Stimulated activated CD4-positive, alpha-beta T cell treated with anti-CD3 and anti-CD28 coated beads, TNF-alpha, amount 100 ng/mL, for 1 hour (primary cell): ENCODE data around the gene CFAP46.
"Not testable (repeated sequence)": the region's sequence is repeated elsewhere in the genome, so short reads cannot be mapped to it uniquely, and the experiment has no call there.

ENCODE experiments used
- DNase-seq, 3 donors: peaks; one replicate each; pipeline ENCODE4 v3.0.0-alpha.2; 2020; ENCODE audit warnings: low read depth in 3 of 3, low spot score in 1 of 3

The CFAP46 gene

DNA sequence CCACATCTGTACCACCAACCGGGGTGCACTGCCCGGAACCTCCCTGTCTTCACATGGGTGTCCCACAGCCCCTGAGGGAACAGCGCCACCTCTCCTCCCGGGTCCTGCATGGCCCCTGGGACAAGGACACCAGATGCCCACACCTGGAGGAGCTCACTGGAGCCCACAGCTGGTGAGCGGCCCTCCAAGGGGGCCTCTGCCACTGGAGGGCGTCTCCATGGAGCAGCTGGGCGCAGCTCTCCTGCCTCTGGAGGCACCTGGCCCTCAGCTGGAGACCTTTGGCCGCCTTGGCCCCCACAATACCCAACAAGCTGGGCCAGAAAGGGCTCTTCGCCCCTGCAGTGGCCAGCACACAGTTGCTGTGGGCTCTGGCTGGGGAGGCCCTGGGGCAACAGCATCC is 149.2 kb downstream of the CFAP46 start:
- no peak for DNase-seq

DNA sequence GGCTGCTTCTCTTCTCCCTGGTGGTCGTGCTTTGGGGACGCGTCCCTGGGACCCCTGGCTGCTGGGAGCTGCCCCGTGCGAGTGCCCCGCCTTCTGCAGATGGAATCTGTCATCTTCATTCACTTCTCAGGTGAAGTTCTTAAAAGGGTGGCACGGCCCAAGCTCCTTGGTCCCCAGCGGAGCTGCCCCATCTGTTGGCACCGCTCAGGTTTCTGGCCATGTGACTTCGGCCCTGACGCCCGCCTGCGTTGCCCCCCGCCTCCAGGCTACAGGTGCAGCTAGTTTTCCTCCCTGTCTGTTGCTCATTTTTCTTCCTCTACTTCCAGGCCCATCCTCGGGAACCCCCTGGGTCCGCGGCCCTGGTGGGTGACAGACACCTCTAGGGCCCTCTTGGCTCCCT is 149.6 kb downstream of the CFAP46 start:
- no peak for DNase-seq

DNA sequence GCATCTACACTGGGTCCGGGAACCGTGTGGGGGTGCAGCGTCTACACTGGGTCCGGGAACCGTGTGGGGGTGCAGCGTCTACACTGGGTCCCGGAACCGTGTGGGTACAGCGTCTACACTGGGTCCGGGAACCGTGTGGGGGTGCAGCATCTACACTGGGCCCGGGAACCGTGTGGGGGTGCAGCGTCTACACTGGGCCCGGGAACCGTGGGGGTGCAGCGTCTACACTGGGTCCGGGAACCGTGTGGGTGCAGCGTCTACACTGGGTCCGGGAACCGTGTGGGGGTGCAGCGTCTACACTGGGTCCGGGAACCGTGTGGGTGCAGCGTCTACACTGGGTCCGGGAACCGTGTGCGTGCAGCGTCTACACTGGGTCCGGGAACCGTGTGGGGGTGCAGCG is 150.3 kb downstream of the CFAP46 start:
- not testable (repeated sequence) for DNase-seq

DNA sequence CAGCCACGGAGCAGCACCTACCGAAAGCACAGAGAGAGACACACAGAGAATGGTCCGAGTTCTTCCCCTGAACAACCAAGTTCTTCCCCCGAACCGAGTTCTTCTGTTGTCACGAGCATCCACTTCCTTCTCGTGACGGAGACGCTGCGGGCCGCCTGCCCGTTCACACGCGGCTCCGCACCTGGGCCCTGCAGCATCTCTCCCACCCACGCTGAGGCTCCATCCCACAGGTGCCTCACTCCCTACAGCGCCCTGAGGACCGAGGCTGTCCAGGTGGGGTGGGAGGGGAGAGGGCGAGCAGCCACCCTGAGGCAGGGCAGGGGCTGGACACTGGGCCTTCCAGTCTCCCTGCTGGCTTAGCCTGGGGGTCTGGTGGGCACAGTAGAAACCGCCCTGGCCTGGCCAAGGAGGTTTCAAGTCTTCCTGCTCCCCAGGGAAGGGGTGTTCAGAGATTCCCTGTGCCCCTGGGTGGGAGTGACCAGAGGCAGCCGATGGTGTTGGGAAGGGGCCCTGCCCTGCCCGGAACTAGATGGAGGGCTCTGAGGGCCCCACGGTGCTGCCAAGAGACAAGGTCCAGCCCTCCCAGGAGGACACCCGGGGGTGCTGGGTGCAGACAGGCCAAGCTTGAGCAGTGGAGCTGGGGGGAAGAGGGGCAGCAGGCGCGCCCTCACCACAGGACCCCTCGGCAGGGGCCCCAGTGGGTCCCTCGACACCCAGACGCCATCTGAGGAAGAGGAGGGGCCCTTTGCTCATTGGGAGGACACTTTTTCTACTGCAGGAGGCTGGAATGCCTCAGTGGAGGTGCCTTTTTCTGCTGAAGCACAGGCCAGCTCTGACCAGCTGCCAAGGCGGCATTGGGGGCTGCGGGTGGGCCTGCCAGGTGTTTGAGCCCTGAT is 151.2 kb downstream of the CFAP46 start:
- DNase-seq, result no peak

DNA sequence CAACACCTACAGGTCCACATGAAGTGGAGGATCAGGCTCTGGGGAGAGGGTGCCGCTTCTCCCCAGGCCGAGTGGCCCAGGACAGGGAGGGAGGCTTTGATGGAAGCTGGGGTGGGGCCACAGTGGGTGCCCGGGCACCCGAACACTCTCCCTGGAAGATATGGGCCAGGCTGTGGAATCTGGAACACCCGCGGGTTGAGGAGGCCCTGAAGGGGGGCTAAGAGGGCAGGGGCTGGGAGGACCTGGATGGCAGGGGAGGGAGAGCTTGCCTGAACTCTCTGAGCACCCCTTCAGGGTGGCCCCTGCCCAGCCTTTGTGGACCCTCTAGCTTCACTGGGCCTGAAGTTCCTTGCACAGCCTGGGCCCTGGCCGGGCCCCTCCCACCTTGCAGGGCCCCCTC is 151.9 kb downstream of the CFAP46 start:
- no peak for DNase-seq

DNA sequence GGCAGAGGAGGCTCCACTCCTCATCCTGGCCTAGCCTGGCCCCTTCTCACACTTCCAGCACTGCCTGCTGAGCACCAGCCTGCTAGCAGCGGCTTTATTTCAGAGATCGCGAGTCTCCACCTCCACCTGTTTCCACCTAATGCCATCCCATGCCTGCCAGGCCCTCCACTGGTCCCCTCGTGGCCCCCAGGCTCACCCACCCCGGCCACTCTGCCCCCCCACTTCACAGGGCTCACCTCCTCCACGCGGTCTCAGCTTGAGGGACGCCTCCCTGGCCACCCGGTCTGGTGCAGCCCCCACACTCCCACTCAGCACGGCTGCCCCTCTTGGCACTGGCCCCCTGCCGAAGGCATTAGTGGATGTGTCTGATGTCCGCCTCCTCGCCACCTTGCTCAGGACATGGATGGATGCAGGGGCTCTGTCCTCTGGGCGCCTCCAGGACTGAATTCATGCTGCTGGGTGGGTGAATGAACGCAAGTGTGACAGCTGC is 152.7 kb downstream of the CFAP46 start:
- no peak for DNase-seq

DNA sequence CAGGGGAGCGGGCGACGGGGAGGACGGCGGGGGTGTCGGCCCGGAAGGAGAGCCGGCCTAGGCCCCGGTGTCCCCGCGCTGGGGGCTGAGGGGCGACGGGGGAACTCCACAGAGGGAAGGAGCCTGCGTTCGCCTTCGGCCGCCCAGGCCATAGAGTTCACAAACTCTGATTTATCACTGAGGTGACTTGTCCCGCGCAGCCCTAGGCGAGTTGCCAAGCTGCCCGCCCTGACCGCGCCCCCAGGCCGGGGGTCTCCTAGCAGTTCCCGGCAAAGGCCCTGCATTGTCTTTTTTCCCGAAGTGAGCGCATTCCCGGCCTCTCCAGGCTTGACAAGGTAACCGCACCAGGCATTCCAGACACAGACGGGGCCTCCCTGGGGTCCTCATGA is 153.5 kb downstream of the CFAP46 start:
- no peak for DNase-seq

DNA sequence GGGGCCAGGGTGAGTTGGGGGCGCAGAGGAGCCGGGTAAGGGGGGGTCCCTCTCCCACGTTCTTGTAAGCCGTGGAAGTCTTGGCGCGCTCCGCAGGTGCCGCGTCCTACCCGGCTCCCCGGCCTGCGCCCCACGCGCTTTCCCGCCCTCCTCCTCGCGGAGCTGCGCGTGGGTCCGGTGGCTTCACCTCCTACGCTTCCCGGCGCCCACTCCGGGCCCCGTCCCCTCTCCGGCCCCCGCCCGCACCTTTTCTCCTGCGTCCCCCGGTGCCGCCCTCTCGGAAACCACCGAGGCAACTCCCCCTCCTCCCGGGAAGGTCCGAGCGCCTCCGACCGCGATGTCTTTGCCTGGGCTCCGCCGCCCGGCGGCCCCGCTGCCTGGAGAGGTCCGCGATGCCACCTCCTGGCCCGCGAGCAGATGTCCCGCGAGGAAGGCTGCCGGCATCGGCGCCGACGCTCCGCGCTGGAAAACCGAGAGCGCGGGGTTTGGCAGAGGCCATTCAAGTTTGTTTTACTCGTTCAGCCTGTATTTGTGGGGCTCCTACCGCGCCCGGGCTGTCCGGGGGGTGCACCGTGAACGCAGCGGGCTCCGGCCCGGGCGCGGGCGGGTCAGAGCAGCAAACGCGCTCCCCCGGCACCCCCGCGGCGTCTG is 154.1 kb downstream of the CFAP46 start:
- DNase-seq, result no peak

DNA sequence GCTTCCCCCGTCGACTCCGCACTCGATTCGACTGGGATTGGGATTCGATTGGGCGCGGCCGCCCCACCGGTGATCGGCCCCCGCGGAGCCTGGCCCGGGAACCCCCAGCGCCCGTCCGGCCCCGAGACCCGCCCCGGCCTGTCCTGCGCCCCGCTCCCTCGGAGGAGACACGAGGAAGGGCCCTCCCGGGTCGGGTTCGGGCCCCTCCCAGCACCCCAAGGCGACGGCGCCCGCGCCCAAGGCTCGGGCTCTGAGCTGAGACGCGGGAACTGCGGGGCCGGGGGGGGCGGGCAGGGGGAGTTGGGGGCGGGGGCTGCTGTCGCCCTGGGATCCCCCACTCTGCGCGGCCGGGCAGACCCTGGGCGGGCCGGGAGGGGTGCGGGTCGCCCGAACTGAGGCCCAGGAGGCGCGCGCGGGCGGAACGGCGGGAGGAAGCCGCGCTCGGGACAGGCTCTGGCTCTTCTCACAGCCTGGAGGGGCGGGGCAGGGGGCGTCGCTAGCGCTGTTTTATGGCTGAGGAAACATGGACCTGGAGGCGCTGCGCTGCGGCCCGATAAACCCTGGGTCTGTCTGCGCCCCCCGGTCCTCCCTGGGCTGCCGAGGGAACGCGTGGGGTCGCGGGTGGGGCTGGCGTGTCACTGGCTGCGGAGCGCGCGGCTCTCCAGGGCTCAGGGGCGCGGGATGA is 154.7 kb downstream of the CFAP46 start:
- no peak for DNase-seq

DNA sequence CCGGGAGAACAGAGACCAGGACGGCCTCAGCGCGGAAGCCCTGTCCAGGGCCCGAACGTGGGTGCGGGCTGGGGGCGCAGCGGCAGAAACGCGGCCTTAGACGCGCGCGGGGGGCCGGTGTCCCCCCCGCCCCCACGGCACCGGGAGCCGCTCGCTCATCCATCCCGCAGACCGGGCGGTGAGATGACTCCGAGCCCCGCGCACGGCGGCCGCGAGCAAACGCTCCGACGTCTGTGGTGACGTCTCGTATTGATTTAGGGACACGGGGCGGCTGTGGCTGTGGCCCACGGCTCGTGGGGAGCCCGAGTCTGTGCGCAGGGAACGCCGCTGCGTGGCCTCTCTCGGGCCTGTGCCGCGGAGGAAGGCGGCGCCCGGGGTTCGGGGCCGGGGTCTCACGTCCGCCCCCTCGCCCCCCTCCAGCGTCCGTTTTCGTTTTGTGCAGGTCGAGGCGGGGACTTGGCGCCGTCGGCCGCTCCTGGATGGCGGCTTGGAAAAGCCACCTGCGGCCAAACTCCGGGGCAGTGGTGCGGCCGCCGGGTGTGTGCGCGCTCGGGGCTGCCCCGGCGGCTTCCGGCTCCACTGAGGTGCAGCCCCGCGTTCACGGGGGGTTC is 155.4 kb downstream of the CFAP46 start:
- DNase-seq, result no peak

DNA sequence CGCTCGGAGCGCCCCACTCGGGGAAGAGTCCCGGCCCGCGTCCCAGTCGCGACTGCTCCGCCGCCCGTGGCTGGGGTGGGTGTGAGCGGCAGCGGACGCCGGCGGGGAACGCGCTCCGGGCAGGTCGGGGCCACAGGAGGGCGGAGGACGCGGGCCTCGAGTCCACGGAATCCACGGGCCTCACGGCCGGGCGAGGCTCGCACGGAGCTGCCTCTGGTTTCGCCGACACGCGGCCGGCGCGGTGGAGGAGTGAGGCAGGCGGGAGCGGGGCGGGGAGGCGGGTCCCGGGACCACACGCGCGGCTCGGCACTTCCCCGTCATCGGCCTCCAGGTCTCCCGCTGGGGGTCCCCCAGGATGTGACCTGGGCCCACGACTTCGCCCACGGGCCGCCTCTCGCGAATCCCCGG is 155.9 kb downstream of the CFAP46 start:
- no peak for DNase-seq

DNA sequence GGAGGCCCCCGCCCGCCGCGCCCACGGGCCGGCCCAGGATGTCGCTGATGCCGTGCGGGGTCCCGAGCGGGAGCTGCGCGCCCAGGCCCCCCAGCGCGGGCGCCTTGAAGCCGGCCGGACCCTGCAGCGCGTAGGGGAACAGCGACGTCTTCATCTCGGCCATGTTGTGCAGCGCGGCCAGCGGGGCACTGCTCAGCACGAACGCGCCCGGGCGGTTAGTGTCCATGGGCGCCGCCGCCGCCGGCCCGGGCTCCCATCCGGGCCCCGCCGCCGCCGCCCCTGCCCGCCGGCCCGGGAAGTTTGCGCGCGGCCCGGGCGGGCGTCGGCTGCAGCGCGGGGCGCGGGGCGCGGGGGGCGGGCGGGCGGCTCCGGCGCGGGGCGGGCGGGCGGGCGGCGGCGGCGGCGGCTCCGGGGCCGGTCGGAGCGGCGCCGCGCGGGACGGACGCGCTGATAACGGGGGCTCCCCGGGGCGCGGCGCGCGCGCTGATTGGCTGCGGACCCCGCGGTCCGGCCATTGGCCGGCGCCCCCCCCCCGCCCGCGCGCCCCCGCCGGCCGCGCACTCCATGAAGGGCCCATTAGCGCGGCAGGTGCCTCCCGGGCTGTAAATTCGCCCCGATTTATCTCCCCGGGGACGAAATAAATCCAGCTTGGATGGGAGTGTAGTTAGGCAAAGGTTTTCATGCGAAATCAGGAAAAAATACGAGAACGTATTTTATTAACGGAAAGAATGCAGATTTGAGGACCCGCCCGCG is 156.5 kb downstream of the CFAP46 start, which contains the start of gene NKX6-2:
Gene NKX6-2, minus strand, starts transcription at position 425 of the 753 bp plus-strand sequence. Its CDS starts 199 bp downstream, at position 226.
- no peak for DNase-seq

DNA sequence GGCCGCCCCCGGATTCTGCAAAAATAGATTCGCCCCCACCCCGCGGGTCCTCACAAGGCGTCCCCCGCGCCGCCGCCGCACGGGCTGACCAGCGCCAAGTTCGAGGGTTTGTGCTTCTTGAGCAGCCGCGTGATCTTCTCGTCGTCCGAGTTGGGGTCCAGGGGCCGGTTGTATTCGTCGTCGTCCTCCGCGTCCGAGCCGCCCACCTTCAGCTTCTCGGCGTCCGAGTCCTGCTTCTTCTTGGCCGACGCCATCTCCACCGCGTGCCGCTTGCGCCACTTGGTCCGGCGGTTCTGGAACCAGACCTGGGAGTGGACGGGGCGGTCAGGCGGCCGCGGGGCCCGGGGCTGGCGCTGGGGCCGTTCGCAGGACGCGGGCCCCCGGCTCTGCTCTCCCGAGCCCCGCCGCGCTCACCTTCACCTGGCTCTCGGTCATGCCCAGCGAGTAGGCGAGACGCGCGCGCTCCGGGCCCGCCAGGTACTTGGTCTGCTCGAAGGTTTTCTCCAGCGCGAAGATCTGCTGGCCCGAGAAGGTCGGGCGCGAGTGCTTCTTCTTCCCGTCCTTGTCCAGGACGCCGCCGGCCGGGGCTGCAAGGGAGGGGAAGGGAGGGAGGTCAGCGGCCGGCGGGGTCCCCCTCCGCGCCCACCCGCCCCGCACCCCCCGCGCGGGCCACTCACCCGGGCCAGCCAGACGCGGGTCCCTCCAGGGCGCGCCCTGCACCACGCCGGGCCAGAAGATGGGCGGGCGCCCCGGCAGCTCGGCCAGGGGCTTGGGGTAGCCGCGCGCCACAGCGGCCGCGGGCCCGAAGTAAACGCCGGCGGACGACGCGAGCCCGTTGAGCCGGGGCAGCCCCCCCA is 157.3 kb downstream of the CFAP46 start:
- DNase-seq, result no peak

DNA sequence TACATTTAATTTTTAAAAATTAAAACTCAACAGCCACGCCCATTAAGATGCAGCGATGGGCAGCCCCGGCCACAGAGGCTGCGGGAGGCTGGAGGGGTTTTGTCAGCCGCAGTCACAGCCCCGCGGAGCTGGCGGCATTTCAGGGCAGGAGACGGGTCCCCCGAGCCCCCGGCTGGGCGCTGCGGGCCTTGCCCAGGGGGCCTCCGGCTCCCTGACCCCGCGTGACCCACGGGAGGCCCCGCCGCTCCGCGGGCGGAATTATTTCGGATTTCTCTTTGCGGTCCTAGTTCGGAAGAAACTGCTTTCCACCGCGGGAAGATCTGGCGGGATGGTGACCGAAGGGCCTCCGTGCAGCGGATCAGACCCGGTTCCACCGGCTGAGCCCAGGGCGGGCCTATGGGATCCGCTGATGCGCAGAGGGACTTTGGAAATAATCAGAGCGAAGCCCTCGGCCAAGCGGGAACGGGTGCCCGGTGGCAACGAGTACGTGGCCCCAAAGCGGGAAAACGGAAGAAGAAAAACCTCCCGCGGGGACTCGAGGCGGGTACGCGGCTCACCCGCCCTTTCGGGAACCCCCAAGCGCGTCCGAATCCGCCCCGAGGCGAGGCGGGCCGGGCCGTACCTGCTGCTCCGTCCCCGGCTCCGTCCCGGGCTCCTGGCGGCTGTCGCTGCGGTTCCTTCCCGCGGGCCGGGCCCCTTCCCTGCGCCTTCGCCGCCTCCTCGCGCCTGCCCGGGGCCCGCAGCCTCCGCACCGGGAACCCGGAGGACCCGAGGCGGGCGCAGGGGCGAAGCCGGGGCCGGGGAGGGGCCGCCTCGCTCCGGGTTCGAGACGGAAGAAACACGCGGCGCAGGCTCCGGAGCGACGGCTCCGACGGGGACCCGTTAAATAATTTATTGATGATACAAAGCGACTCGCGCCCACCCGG is 158.2 kb downstream of the CFAP46 start:
- DNase-seq, result no peak

DNA sequence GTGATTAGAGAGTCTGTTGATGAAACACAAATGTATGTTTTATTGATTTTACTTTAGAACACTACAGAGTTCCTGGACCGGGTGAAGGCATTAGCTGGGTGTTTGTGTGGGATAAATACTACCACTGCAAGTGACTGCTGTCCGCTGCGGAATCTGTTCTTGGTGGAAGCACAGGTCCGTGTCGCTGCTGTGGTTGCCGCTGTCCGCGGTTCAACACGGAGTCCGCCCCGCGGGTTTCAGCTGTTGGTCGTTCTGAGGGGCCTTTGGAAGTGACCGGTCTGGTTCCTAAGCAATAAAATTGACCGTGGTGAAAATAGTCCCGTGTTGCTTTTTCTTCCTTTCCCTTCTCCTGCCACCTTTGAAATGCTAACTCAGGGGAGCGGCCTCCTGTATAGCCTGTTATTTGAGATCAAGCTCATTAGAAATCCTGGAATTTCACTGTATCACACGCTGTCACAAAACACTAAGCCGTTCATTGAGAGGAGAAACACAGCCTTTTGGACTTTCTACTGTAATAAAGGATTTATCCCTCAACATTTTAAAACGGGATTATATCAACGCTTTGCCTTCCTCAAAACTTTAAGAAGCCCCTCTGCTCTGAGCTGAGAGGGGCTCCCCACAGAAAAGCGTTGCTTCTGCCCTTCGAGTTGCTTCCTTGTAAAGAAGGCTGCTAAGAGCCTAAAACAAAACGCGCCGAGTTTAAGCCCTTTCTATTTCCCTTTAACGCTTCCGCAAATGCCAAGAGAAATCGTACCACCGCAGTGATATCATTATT is 159.0 kb downstream of the CFAP46 start:
- no peak for DNase-seq

DNA sequence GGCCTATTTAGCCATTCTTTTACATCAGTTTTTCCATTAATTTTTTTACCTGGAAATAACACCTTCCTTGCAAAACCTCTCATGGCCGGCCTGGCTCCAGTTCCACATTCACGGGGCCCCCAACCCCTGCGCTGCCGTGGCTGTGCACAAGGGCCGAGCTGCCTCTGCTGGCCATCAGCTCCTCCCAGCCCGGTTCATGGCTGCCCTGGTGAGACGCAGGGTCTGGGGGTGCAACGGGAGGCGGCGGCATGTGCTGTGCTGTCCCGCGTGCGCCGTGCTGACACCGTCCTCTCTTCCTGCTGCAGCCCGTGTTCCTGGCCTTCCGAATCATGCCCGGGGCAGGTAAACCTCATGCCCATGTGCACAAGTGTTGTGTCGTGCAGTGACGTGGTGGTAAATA is 160.8 kb downstream of the CFAP46 start:
- no peak for DNase-seq

DNA sequence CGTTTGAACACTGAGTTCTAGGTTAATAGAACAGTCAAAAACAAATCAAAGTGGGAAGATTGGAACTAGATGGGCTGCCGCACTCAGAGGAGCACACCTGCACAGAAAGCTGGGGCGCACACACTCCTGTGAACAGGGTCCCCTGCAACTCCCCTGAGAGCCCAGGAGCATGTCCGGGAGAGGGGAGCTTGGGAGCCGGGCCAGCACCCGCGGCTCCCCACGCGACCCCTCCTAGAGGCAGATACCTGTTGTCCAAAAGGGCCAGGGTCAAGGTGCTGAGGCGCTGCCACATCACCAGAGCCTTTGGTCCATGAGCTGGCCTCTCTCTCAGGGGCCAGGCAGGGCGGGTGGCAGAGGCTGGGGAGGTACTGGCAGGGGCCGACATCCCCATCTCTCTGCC is 162.0 kb downstream of the CFAP46 start:
- no peak for DNase-seq
